ENCODE results near the gene OPN4.

Gene OPN4

GRCh38 chr10:86681047-86681446, 26.7 kb downstream of the OPN4 start:
- DNase-seq (ENCODE audit: low read depth) = no peak

GRCh38 chr10:86681722-86682386, 27.5 kb downstream of the OPN4 start:
- DNase-seq (ENCODE audit: low read depth) = no peak

GRCh38 chr10:86682675-86683074, 28.3 kb downstream of the OPN4 start:
- DNase-seq (ENCODE audit: low read depth) = no peak

GRCh38 chr10:86684331-86685097, 30.2 kb downstream of the OPN4 start:
- DNase-seq (ENCODE audit: low read depth) = no peak

- DNase-seq (ENCODE audit: low read depth) = no peak
Measured at GRCh38 chr10:86685416-86685815, 31.1 kb downstream of the OPN4 start.

GRCh38 chr10:86685893-86686632, 31.7 kb downstream of the OPN4 start:
- no peak for DNase-seq (ENCODE audit: low read depth)

- no peak for DNase-seq (ENCODE audit: low read depth)
Measured at GRCh38 chr10:86686972-86687371, 32.6 kb downstream of the OPN4 start.

- no peak for DNase-seq (ENCODE audit: low read depth)
Measured at GRCh38 chr10:86687750-86688149, 33.4 kb downstream of the OPN4 start.

- no peak for DNase-seq (ENCODE audit: low read depth)
Measured at GRCh38 chr10:86688398-86688921, 34.1 kb downstream of the OPN4 start.

GRCh38 chr10:86689146-86689545, 34.8 kb downstream of the OPN4 start:
- no peak for DNase-seq (ENCODE audit: low read depth)

GRCh38 chr10:86690231-86690630, 35.9 kb downstream of the OPN4 start:
- no peak for DNase-seq (ENCODE audit: low read depth)

- DNase-seq (ENCODE audit: low read depth) = no peak
Measured at GRCh38 chr10:86690657-86691084, 36.3 kb downstream of the OPN4 start.

- no peak for DNase-seq (ENCODE audit: low read depth)
Measured at GRCh38 chr10:86691333-86692022, 37.1 kb downstream of the OPN4 start.

- no peak for DNase-seq (ENCODE audit: low read depth)
Measured at GRCh38 chr10:86692023-86692514, 37.7 kb downstream of the OPN4 start.

GRCh38 chr10:86692664-86693063, 38.3 kb downstream of the OPN4 start:
- DNase-seq (ENCODE audit: low read depth) = no peak

- no peak for DNase-seq (ENCODE audit: low read depth)
Measured at GRCh38 chr10:86693275-86693674, 38.9 kb downstream of the OPN4 start.

GRCh38 chr10:86693721-86694369, 39.5 kb downstream of the OPN4 start:
- no peak for DNase-seq (ENCODE audit: low read depth)

- DNase-seq (ENCODE audit: low read depth) = no peak
Measured at GRCh38 chr10:86698207-86698940, 44.0 kb downstream of the OPN4 start.

- DNase-seq (ENCODE audit: low read depth) = no peak
Measured at GRCh38 chr10:86699125-86699524, 44.8 kb downstream of the OPN4 start.

- no peak for DNase-seq (ENCODE audit: low read depth)
Measured at GRCh38 chr10:86699541-86699940, 45.2 kb downstream of the OPN4 start.

Measured in HS-27A (cell line).